MCF 10A (cell line): ENCODE data around the gene BTBD16. TPM values are rescaled to one million over a fixed set of nuclear protein-coding genes. Genes with fewer than 3 reads are reported as not detected.

Experiments
- BruUV-seq: library from RNA; stranded (reverse); fragments of 400-500 nt; replicated peaks from 2 replicates; lab custom pipeline; 2021; lab: Mats Ljungman, UMichigan
- CTCF ChIA-PET: fragments of 300-600 bp; sonication (Branson Sonifier 250); formaldehyde crosslinking; extraction: SDS; loops from one replicate; lab custom pipeline; 2021; ENCODE audit warnings: antibody characterized with exemption, inconsistent platforms; lab: Yijun Ruan, JAX
- POLR2A ChIA-PET: fragments of 300-600, 350-650 bp; sonication (Branson Sonifier 250); formaldehyde crosslinking; extraction: SDS; loops from one replicate; lab custom pipeline; 2020; ENCODE audit warnings: antibody characterized with exemption, inconsistent platforms; lab: Yijun Ruan, JAX
- DNase-seq: peaks from one replicate; pipeline ENCODE4 v3.0.0-alpha.2; 2018; ENCODE audit not compliant: unreplicated experiment
- H3K27ac Mint-ChIP-seq: one replicate; pipeline ENCODE4 v1.8.0; 2022; ENCODE audit warnings: mild to moderate bottlenecking, low read depth, mixed read lengths; ENCODE audit not compliant: unreplicated experiment
- H3K27me3 Mint-ChIP-seq: one replicate; pipeline ENCODE4 v1.8.0; 2022; ENCODE audit warnings: mixed read lengths; ENCODE audit not compliant: insufficient read depth, unreplicated experiment
- H3K36me3 Mint-ChIP-seq: one replicate; pipeline ENCODE4 v1.8.0; 2022; ENCODE audit warnings: mild to moderate bottlenecking, moderate library complexity, mixed read lengths; ENCODE audit not compliant: insufficient read depth, unreplicated experiment
- H3K4me1 Mint-ChIP-seq: one replicate; pipeline ENCODE4 v1.8.0; 2022; ENCODE audit warnings: mixed read lengths; ENCODE audit not compliant: insufficient read depth, unreplicated experiment
- H3K4me3 Mint-ChIP-seq: one replicate; pipeline ENCODE4 v1.8.0; 2022; ENCODE audit warnings: mild to moderate bottlenecking, moderate library complexity, mixed read lengths; ENCODE audit not compliant: unreplicated experiment
- H3K9me3 Mint-ChIP-seq: one replicate; pipeline ENCODE4 v1.8.0; 2022; ENCODE audit warnings: mixed read lengths; ENCODE audit not compliant: unreplicated experiment
- CTCF ChIP-seq: fragments of 200-600 bp; IDR thresholded peaks from one replicate; pipeline ENCODE4 v1.8.0; 2022; ENCODE audit warnings: antibody characterized with exemption, mild to moderate bottlenecking; ENCODE audit not compliant: unreplicated experiment
- intact Hi-C: fragments of 100-400 bp; cut with micrococcal nuclease; formaldehyde crosslinking; loops from 2 replicates; pipeline ENCODE4 v1.14.1; 2022
- total RNA-seq: library from RNA; stranded (reverse); gene quantifications from 2 replicates; pipeline ENCODE4 v1.2.3, GENCODE V29; 2022

The BTBD16 gene
- total RNA-seq, 1 experiment from 2014 or later, result 0.16 TPM

- no peak for DNase-seq
- Mint-ChIP-seq H3K27me3 (no peaks in the 10 kb centered on the region), H3K27ac (no peak overlapping the region), H3K9me3 (no peaks in the 10 kb centered on the region), H3K4me3 (no peak overlapping the region), H3K4me1 (no peaks in the 10 kb centered on the region), H3K36me3 (peaks cover 98% of the 10 kb centered on the region)
- POLR2A ChIA-PET, result no interaction called here
- CTCF ChIA-PET, result interaction anchor here (0.7 kb wide), 1 partner anchor 196 kb away, joined by 4 read pairs; no protein-coding TSS in a partner anchor
- BruUV-seq, result no TSS peak
- no peak for TF ChIP-seq CTCF
- intact Hi-C loops, result no loop called here
Measured at GRCh38 chr10:122249991-122250750, 20.9 kb upstream of the BTBD16 start.

GRCh38 chr10:122251459-122252255 is 19.4 kb upstream of the BTBD16 start:
- no peak for DNase-seq
- Mint-ChIP-seq H3K4me1 (no peaks in the 10 kb centered on the region), H3K36me3 (peaks cover 98% of the 10 kb centered on the region), H3K4me3 (no peak overlapping the region), H3K9me3 (no peaks in the 10 kb centered on the region), H3K27me3 (no peaks in the 10 kb centered on the region), H3K27ac (no peak overlapping the region)
- ChIA-PET POLR2A (interaction anchor here (0.8 kb wide), 1 partner anchor 16 kb away, joined by 3 read pairs; no protein-coding TSS in a partner anchor), CTCF (interaction anchor here (0.7 kb wide), 1 partner anchor 12 kb away, joined by 4 read pairs; no protein-coding TSS in a partner anchor)
- intact Hi-C loops, result no loop called here
- BruUV-seq, result no TSS peak
- no peak for TF ChIP-seq CTCF

- ChIA-PET CTCF (no interaction called here), POLR2A (no interaction called here)
- BruUV-seq, result no TSS peak
- H3K36me3 Mint-ChIP-seq, result peaks cover 100% of the 10 kb centered on the region
- H3K27me3 Mint-ChIP-seq, result no peaks in the 10 kb centered on the region
- H3K9me3 Mint-ChIP-seq, result no peaks in the 10 kb centered on the region
- TF ChIP-seq CTCF, result no peak
- H3K4me1 Mint-ChIP-seq, result peaks cover 4% of the 10 kb centered on the region
- no peak overlapping the region for H3K4me3 Mint-ChIP-seq
- no peak for DNase-seq
- intact Hi-C loops, result no loop called here
- H3K27ac Mint-ChIP-seq, result no peak overlapping the region
Measured at GRCh38 chr10:122252805-122253204, 18.3 kb upstream of the BTBD16 start.

- TF ChIP-seq CTCF, result no peak
- intact Hi-C loops, result no loop called here
- no peaks in the 10 kb centered on the region for H3K9me3 Mint-ChIP-seq
Measured at GRCh38 chr10:122253605-122254004, 17.5 kb upstream of the BTBD16 start.

More at GRCh38 chr10:122253605-122254004, 17.5 kb upstream of the BTBD16 start:
- Mint-ChIP-seq H3K27me3 (no peaks in the 10 kb centered on the region), H3K27ac (no peak overlapping the region), H3K4me1 (peaks cover 4% of the 10 kb centered on the region), H3K36me3 (peaks cover 95% of the 10 kb centered on the region), H3K4me3 (no peak overlapping the region)
- no TSS peak for BruUV-seq
- CTCF ChIA-PET, result no interaction called here
- POLR2A ChIA-PET, result interaction anchor here (2.1 kb wide), 1 partner anchor 10 kb away, joined by 6 read pairs; no protein-coding TSS in a partner anchor
- no peak for DNase-seq
